ENCODE data around the gene DAD1.
"Not testable (repeated sequence)": the region's sequence is repeated elsewhere in the genome, so short reads cannot be mapped to it uniquely, and the experiment has no call there.

Gene DAD1

GRCh38 chr14:22552001-22552826 lies 36.8 kb downstream of the DAD1 start:
- no peak for DNase-seq (ENCODE audit: low spot score)

- DNase-seq (ENCODE audit: low spot score), result no peak
Measured at GRCh38 chr14:22551605-22551997, 37.4 kb downstream of the DAD1 start.

- DNase-seq (ENCODE audit: low spot score), result no peak
Measured at GRCh38 chr14:22549981-22550673, 38.9 kb downstream of the DAD1 start.

- no peak for DNase-seq (ENCODE audit: low spot score)
Measured at GRCh38 chr14:22549324-22549962, 39.6 kb downstream of the DAD1 start.

GRCh38 chr14:22547948-22548750 lies 40.9 kb downstream of the DAD1 start:
- DNase-seq (ENCODE audit: low spot score), result no peak

GRCh38 chr14:22547313-22547947 lies 41.6 kb downstream of the DAD1 start:
- DNase-seq (ENCODE audit: low spot score), result no peak

GRCh38 chr14:22546722-22547071 lies 42.3 kb downstream of the DAD1 start:
- DNase-seq (ENCODE audit: low spot score), result no peak

GRCh38 chr14:22545842-22546721 lies 42.9 kb downstream of the DAD1 start:
- no peak for DNase-seq (ENCODE audit: low spot score)

GRCh38 chr14:22544881-22545420 lies 44.1 kb downstream of the DAD1 start:
- DNase-seq (ENCODE audit: low spot score), result no peak

GRCh38 chr14:22544406-22544805 lies 44.6 kb downstream of the DAD1 start:
- DNase-seq (ENCODE audit: low spot score), result no peak

GRCh38 chr14:22543570-22544357 lies 45.3 kb downstream of the DAD1 start:
- not testable (repeated sequence) for DNase-seq (ENCODE audit: low spot score)

GRCh38 chr14:22542360-22542759 lies 46.7 kb downstream of the DAD1 start:
- DNase-seq (ENCODE audit: low spot score), result no peak

GRCh38 chr14:22541721-22542120 lies 47.3 kb downstream of the DAD1 start:
- no peak for DNase-seq (ENCODE audit: low spot score)

GRCh38 chr14:22540811-22541360 lies 48.1 kb downstream of the DAD1 start:
- DNase-seq (ENCODE audit: low spot score), result no peak

- no peak for DNase-seq (ENCODE audit: low spot score)
Measured at GRCh38 chr14:22540293-22540692, 48.7 kb downstream of the DAD1 start.

GRCh38 chr14:22539831-22540230 lies 49.2 kb downstream of the DAD1 start:
- no peak for DNase-seq (ENCODE audit: low spot score)

- no peak for DNase-seq (ENCODE audit: low spot score)
Measured at GRCh38 chr14:22538671-22539228, 50.3 kb downstream of the DAD1 start.

- DNase-seq (ENCODE audit: low spot score), result no peak
Measured at GRCh38 chr14:22537436-22538310, 51.4 kb downstream of the DAD1 start.
